Measurements from ENCODE around the gene SCAMP1. TPM values are rescaled to one million over a fixed set of nuclear protein-coding genes. Genes with fewer than 3 reads are reported as not detected.

SCAMP1 gene
- total and polyA plus RNA-seq, 2 of the 13 experiments (the other 11 are each of a cell fraction or from before 2014, with no cell fraction given): 18.2 to 33.7 TPM

GRCh38 chr5:78416677-78417425 is 56.4 kb downstream of the SCAMP1 start:
- H3K27me3 ChIP-seq (ENCODE audit: control insufficient read depth in 1 of 2, insufficient read depth in 2 of 2, low read length in 2 of 2): no peaks in the 10 kb centered on the region
- peaks cover 1 to 12% of the 10 kb centered on the region in 2 experiments; a peak in 2 of 5 replicates for H3K36me3 ChIP-seq (replicated peaks in 1 of 2; ENCODE audit: control insufficient read depth in 1 of 2, insufficient read depth in 2 of 2, low read length in 2 of 2)
- BruUV-seq (replicated peaks): no TSS peak
- no peaks in the 10 kb centered on the region for H4K20me1 ChIP-seq (ENCODE audit: insufficient read depth, low read length)
- in situ Hi-C loops (cut with HindIII; ENCODE audit: extremely low pct_ligation_motif_present, low pct_unique_long_range_greater_than_20kb) (no loop called here), intact Hi-C loops (cut with micrococcal nuclease; ENCODE audit: unreplicated experiment) (no loop called here)
- ATAC-seq (no peak), DNase-seq (ENCODE audit: low spot score) (no peak), FAIRE-seq (no peak)
- H2AFZ ChIP-seq (ENCODE audit: low read length): no peak overlapping the region
- CTCF ChIA-PET (ENCODE audit: low intra/inter-chr PET ratio, low total read pairs): no interaction called here
- no peaks in the 10 kb centered on the region for H3K79me2 ChIP-seq (ENCODE audit: insufficient read depth, low read length)
- H3K4me1 ChIP-seq (ENCODE audit: insufficient read depth, low read length): peaks cover 13% of the 10 kb centered on the region
- no peaks in the 10 kb centered on the region for H3K9me3 ChIP-seq (ENCODE audit: low read length)
- H3K4me2 ChIP-seq (ENCODE audit: low read depth, low read length): no peak overlapping the region
- H3K27ac ChIP-seq (ENCODE audit: extremely low read length, insufficient read depth, low read length): no peak overlapping the region
- 100% methylated on average over 1 of the region's 1 CpG for WGBS (ENCODE audit: low lambda C conversion rate)
- H3K4me3 ChIP-seq (replicated peaks in 1 of 3; ENCODE audit: insufficient read depth in 1 of 3, low read depth in 2 of 3, low read length in 3 of 3): no peak overlapping the region
- H3K9ac ChIP-seq (ENCODE audit: insufficient read depth, low read depth, low read length): no peak overlapping the region
- TF ChIP-seq SOX6 (IDR thresholded peaks at IDR 0.05) (no peak), SOX6 (CRISPR knock-in tag; IDR thresholded peaks at IDR 0.05) (no peak), SETDB1 (CRISPR knock-in tag; IDR thresholded peaks at IDR 0.05; ENCODE audit: borderline replicate concordance) (no peak), MEIS2 (CRISPR knock-in tag; IDR thresholded peaks at IDR 0.05) (no peak), ATF1 (CRISPR knock-in tag; IDR thresholded peaks at IDR 0.05) (no peak), ZNF777 (CRISPR knock-in tag; IDR thresholded peaks at IDR 0.05) (no peak), KLF16 (CRISPR knock-in tag; IDR thresholded peaks at IDR 0.05) (no peak), REL (CRISPR knock-in tag; conservative IDR thresholded peaks at IDR 0.05) (no peak), MED13 (CRISPR knock-in tag; IDR thresholded peaks at IDR 0.05) (no peak), ZBTB20 (CRISPR knock-in tag; IDR thresholded peaks at IDR 0.05; ENCODE audit: borderline replicate concordance, low read depth) (no peak), ZFP36L2 (CRISPR knock-in tag; IDR thresholded peaks at IDR 0.05) (no peak)
- POLR2A ChIA-PET: no interaction called here

Measured in HepG2 (cell line).